Astrocyte (in vitro differentiated cells and primary cell): ENCODE data around the gene CHD5.

Experiments
- EZH2 ChIP-seq: IDR thresholded peaks from 2 replicates; pipeline ENCODE4 v1.6.1; 2012; ENCODE audit warnings: mild to moderate bottlenecking, low read length, inconsistent platforms; ENCODE audit not compliant: insufficient read depth
- TF ChIP-seq, protein P1 (sequence below): IDR thresholded peaks from 2 replicates; pipeline ENCODE4 v1.5.1; 2011; ENCODE audit warnings: low read depth, mild to moderate bottlenecking, inconsistent platforms, low read length, moderate library complexity; ENCODE audit not compliant: insufficient read depth

DNA sequence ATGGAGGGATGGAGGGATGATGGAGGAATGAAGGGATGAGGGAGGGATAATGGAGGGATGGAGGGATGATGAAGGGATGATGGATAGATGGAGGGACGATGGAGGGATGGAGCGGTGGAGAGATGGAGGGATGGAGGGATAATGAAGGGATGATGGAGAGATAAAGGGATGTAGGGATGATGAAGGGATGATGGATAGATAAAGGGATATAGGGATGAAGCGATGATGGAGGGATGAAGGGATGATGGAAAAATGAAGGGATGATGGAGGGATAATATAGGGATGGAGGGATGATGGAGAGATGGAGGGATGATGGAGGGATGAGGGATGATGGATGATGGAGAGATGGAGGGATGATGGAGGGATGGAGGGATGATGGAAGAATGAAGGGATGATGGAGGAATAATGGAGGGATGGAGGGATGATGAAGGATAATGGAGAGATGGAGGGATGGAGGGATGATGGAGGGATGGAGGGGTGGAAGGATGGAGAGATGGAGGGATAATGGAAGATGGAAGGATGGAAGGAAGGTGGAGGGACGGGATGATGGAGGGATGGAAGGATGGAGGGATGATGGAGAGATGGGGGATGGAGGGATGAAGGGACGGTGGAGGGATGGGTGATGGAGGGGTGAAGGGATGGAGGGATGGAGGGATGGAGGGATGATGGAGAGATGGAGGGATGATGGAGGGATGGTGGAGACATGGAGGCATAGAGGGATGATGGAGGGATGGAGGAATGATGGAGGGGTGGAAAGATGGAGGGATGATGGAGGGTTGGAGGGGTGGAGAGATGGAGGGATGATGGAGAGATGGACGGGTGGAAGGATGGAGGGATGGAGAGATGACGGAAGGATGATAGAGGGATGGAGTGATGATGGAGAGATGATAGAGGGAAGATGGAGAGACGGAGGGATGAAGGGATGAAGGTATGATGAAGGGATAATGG is 72.4 kb downstream of the CHD5 start:
- TF ChIP-seq, protein P1, sequence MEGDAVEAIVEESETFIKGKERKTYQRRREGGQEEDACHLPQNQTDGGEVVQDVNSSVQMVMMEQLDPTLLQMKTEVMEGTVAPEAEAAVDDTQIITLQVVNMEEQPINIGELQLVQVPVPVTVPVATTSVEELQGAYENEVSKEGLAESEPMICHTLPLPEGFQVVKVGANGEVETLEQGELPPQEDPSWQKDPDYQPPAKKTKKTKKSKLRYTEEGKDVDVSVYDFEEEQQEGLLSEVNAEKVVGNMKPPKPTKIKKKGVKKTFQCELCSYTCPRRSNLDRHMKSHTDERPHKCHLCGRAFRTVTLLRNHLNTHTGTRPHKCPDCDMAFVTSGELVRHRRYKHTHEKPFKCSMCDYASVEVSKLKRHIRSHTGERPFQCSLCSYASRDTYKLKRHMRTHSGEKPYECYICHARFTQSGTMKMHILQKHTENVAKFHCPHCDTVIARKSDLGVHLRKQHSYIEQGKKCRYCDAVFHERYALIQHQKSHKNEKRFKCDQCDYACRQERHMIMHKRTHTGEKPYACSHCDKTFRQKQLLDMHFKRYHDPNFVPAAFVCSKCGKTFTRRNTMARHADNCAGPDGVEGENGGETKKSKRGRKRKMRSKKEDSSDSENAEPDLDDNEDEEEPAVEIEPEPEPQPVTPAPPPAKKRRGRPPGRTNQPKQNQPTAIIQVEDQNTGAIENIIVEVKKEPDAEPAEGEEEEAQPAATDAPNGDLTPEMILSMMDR: no peak
- TF ChIP-seq EZH2: no peak
